ENCODE data around the gene DTNB. TPM values are rescaled to one million over a fixed set of nuclear protein-coding genes. Genes with fewer than 3 reads are reported as not detected.

DTNB gene
- total and polyA plus RNA-seq, 2 donors (not counting 1 experiment from before 2014, with no cell fraction given), result 25.7 to 37.3 TPM

DNA sequence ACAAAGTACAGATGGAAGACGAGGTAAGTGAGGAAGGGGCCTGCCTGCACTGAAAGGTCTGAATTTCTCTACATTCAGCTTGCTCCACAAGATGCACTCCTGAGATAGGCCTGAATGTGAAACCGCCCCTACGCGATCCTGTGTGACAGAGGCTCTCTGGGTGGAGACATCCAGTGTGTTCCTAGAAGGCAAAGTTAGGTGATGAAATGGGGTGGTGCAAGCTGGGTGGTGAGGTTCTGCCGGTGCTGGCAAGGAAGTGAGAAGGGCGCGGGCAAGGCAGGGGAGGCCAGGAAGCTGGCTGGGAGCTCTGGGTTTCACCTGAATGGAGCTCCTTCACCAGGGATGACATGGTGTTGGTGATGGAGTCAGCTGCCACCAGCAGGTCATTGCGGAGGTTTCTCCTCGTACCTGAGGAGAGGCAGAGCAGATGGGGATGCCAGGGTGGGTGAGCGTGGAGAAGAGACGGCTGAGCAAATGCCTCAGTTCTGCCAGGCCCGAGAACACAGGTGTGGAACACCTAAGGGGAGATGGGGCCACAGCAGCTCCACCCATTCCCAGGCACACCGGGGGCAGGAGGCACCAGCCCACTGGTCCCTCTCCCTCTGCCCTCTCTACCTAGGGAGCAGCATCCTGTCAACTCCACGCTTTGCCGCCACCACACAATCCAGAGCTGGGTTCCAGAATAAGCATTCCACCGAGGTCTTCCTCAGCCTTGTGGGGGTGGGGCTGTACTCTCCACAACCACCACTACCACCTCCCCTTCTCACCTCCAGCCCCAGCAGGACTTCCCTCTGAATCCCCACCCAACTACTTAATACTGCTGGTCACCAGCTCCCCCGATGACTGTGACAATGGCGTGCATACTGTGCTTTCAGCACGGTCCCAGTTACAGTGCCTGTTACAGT, 286.2 kb downstream of the DTNB start:
- WGBS (ENCODE audit: insufficient coverage), result 93% methylated on average over 17 of the region's 19 CpGs
- H3K4me1 Mint-ChIP-seq, result peaks cover 29% of the 10 kb centered on the region

More for the DNA sequence above, 286.2 kb downstream of the DTNB start:
- Histone ChIP-seq H3K9me3 (ENCODE audit: control extremely low read depth in 1 of 3, control insufficient read depth in 2 of 3, insufficient read depth in 1 of 3, low read length in 2 of 3) (no peaks in the 10 kb centered on the region), H3K9ac (ENCODE audit: low read length) (no peak overlapping the region), H3K27me3 (replicated peaks in 1 of 4; ENCODE audit: control extremely low read depth in 1 of 4, control insufficient read depth in 3 of 4, insufficient read depth in 4 of 4, low read length in 3 of 4) (no peaks in the 10 kb centered on the region), H4K20me1 (ENCODE audit: control insufficient read depth, insufficient read depth, low read length, poor library complexity, severe bottlenecking) (no peaks in the 10 kb centered on the region), H3K4me1 (ENCODE audit: control insufficient read depth in 2 of 2, insufficient read depth in 2 of 2, low read length in 2 of 2) (peaks cover 4 to 23% of the 10 kb centered on the region in 2 donors), H3K27ac (ENCODE audit: low read length in 2 of 2) (no peak overlapping the region), H3K4me3 (ENCODE audit: control extremely low read depth in 1 of 5, extremely low read depth in 1 of 5, insufficient read depth in 1 of 5, low read depth in 2 of 5, low read length in 4 of 5) (no peak overlapping the region), H3K79me2 (ENCODE audit: control insufficient read depth, insufficient read depth, low read length) (no peaks in the 10 kb centered on the region), H3K4me2 (replicated peaks; ENCODE audit: low read depth, low read length, poor library complexity, severe bottlenecking) (peak overlapping the region; percentile 58), H3K36me3 (replicated peaks in 1 of 2; ENCODE audit: control extremely low read depth in 1 of 2, control insufficient read depth in 1 of 2, extremely low read depth in 1 of 2, insufficient read depth in 2 of 2, low read length in 1 of 2) (peaks cover 0 to 5% of the 10 kb centered on the region in 2 experiments), H2AFZ (ENCODE audit: insufficient read depth, low read depth, low read length, poor library complexity, severe bottlenecking) (no peak overlapping the region)
- Mint-ChIP-seq H3K27me3 (no peaks in the 10 kb centered on the region), H3K4me3 (peak overlapping the region; percentile 57), H3K9me3 (ENCODE audit: insufficient read depth) (no peaks in the 10 kb centered on the region), H3K27ac (no peak overlapping the region)
- ATAC-seq (ENCODE audit: low read depth), result no peak
- POLR2A ChIA-PET, result interaction anchor here (1.1 to 1.4 kb wide), 2 partner anchors 10 to 32 kb away, joined by 5 to 8 read pairs; no protein-coding TSS in a partner anchor
- CTCF ChIA-PET, result interaction anchor here (0.9 to 5.5 kb wide), 4 partner anchors 11 to 25 kb away, joined by 3 to 30 read pairs (median 4); no protein-coding TSS in a partner anchor
- intact Hi-C loops (cut with micrococcal nuclease), result no loop called here
- DNase-seq, result no peak
- TF ChIP-seq EZH2 (IDR thresholded peaks at IDR 0.05; ENCODE audit: borderline replicate concordance, insufficient read depth, low read depth, low read length, poor library complexity, severe bottlenecking), result no peak
- TF ChIP-seq, protein P1, sequence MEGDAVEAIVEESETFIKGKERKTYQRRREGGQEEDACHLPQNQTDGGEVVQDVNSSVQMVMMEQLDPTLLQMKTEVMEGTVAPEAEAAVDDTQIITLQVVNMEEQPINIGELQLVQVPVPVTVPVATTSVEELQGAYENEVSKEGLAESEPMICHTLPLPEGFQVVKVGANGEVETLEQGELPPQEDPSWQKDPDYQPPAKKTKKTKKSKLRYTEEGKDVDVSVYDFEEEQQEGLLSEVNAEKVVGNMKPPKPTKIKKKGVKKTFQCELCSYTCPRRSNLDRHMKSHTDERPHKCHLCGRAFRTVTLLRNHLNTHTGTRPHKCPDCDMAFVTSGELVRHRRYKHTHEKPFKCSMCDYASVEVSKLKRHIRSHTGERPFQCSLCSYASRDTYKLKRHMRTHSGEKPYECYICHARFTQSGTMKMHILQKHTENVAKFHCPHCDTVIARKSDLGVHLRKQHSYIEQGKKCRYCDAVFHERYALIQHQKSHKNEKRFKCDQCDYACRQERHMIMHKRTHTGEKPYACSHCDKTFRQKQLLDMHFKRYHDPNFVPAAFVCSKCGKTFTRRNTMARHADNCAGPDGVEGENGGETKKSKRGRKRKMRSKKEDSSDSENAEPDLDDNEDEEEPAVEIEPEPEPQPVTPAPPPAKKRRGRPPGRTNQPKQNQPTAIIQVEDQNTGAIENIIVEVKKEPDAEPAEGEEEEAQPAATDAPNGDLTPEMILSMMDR (IDR thresholded peaks at IDR 0.05), result no peak

Data from B cell (primary cell).